B cell (primary cell): Measurements from ENCODE around the gene SLC26A3.

Experiments
- CTCF ChIP-seq: fragments of 200-600 bp; IDR thresholded peaks from one replicate; pipeline ENCODE4 v1.8.0; 2022; ENCODE audit warnings: antibody characterized with exemption, mild to moderate bottlenecking
- EZH2 ChIP-seq: IDR thresholded peaks from 2 replicates; pipeline ENCODE4 v1.6.1; 2012; ENCODE audit warnings: borderline replicate concordance, low read depth, mild to moderate bottlenecking, moderate library complexity, low read length; ENCODE audit not compliant: insufficient read depth, poor library complexity, severe bottlenecking

GRCh38 chr7:107818622-107819021 is 15.6 kb upstream of the SLC26A3 start:
- no peak for TF ChIP-seq CTCF
- no peak for TF ChIP-seq EZH2
